HepG2 (cell line): ENCODE data around the gene NFATC2. TPM values are rescaled to one million over a fixed set of nuclear protein-coding genes. Genes with fewer than 3 reads are reported as not detected.

Experiments
- ATAC-seq: fragments of 200-7000 bp; cut with Tn5 transposase; 3 replicates; pipeline ENCODE4 v1.9.1; 2020; ENCODE audit warnings: mild to moderate bottlenecking, moderate library complexity
- BruUV-seq: library from RNA; stranded (reverse); fragments of 400-500 nt; replicated peaks from 2 replicates; lab custom pipeline; 2021; lab: Mats Ljungman, UMichigan
- CTCF ChIA-PET: fragments of 300-600 bp; formaldehyde crosslinking; extraction: SDS; loops from one replicate; lab custom pipeline; 2021; ENCODE audit warnings: low total read pairs, inconsistent platforms, low intra/inter-chr PET ratio; lab: Yijun Ruan, JAX
- POLR2A ChIA-PET: fragments of 350-600 bp; sonication (Branson Sonifier 250); formaldehyde crosslinking; loops from one replicate; lab custom pipeline; 2020; ENCODE audit warnings: antibody characterized with exemption, inconsistent platforms; lab: Yijun Ruan, JAX
- DNase-seq: peaks from one replicate; pipeline ENCODE4 v3.0.0-alpha.2; 2015; ENCODE audit warnings: low spot score
- FAIRE-seq: peaks from 3 replicates; lab custom pipeline; 2011; peaks lifted over from hg19 to GRCh38; lab: Jason Lieb, UNC
- H2AFZ ChIP-seq: one replicate; pipeline ENCODE4 v1.6.1; 2011; ENCODE audit warnings: low read length, inconsistent platforms
- H3K27ac ChIP-seq: fragments of 300-600 bp; 3 replicates; pipeline ENCODE4 v1.8.0; 2011; ENCODE audit warnings: mixed run types, mild to moderate bottlenecking, mixed read lengths, low read length, inconsistent platforms; ENCODE audit not compliant: insufficient read depth; ENCODE audit errors: extremely low read length
- H3K27me3 ChIP-seq, 2 experiments: fragments of 200-600 bp in 1 of 2; 2 replicates in 1 of 2; 3 replicates in 1 of 2; pipeline versions ENCODE4 v1.6.0 to v1.8.0; 2011; ENCODE audit warnings: low read length in 2 of 2, mild to moderate bottlenecking in 2 of 2, moderate library complexity in 2 of 2, inconsistent platforms in 1 of 2; ENCODE audit not compliant: insufficient read depth in 2 of 2, control insufficient read depth in 1 of 2
- H3K36me3 ChIP-seq, 2 experiments: fragments of 200-600 bp in 1 of 2; replicated peaks in 1 of 2; 2 replicates in 1 of 2; 3 replicates in 1 of 2; pipeline versions ENCODE4 v1.5.1 to v1.8.0; 2011; ENCODE audit warnings: low read length in 2 of 2, inconsistent platforms in 1 of 2; ENCODE audit not compliant: insufficient read depth in 2 of 2, control insufficient read depth in 1 of 2
- H3K4me1 ChIP-seq: 2 replicates; pipeline ENCODE4 v1.5.1; 2012; ENCODE audit warnings: low read length, inconsistent platforms; ENCODE audit not compliant: insufficient read depth
- H3K4me2 ChIP-seq: 2 replicates; pipeline ENCODE4 v1.6.0; 2011; ENCODE audit warnings: low read depth, low read length, inconsistent platforms
- H3K4me3 ChIP-seq, 3 experiments: fragments of 200-600 bp in 1 of 3; sonication (generic), shearing (Covaris generic) in 1 of 3; replicated peaks in 1 of 3; 2 replicates each; pipeline ENCODE4 v1.5.1; 2011 to 2016; ENCODE audit warnings: low read length in 3 of 3, inconsistent platforms in 2 of 3, low read depth in 2 of 3, mild to moderate bottlenecking in 2 of 3, control low read depth in 1 of 3, mixed read lengths in 1 of 3; ENCODE audit not compliant: insufficient read depth in 1 of 3
- H3K79me2 ChIP-seq: one replicate; pipeline ENCODE4 v1.6.1; 2011; ENCODE audit warnings: low read length, inconsistent platforms; ENCODE audit not compliant: insufficient read depth
- H3K9ac ChIP-seq: 2 replicates; pipeline ENCODE4 v1.6.0; 2011; ENCODE audit warnings: mild to moderate bottlenecking, low read depth, low read length, inconsistent platforms; ENCODE audit not compliant: insufficient read depth
- H3K9me3 ChIP-seq: 2 replicates; pipeline ENCODE4 v1.5.1; 2012; ENCODE audit warnings: mild to moderate bottlenecking, low read length
- H4K20me1 ChIP-seq: 2 replicates; pipeline ENCODE4 v1.6.0; 2011; ENCODE audit warnings: inconsistent platforms, mild to moderate bottlenecking, low read length, moderate library complexity; ENCODE audit not compliant: insufficient read depth
- LCORL ChIP-seq, 2 experiments: fragments of 450-650 bp in 1 of 2; sonication (generic) in 1 of 2; formaldehyde crosslinking in 1 of 2; IDR thresholded peaks; 2 replicates each; pipeline versions ENCODE4 v1.5.0 to v1.6.1; 2017 to 2020; ENCODE audit warnings: antibody characterized with exemption in 1 of 2, missing genetic modification reagents in 1 of 2
- RFX5 ChIP-seq: IDR thresholded peaks from 2 replicates; pipeline ENCODE4 v1.6.1; 2011; ENCODE audit warnings: low read depth, low read length, improper control_type of control experiment
- ZMAT3 ChIP-seq: sonication (generic); formaldehyde crosslinking; conservative IDR thresholded peaks from 2 replicates; pipeline ENCODE4 v1.7.0; 2021; ENCODE audit warnings: missing genetic modification reagents
- ZNF629 ChIP-seq: sonication (generic); formaldehyde crosslinking; conservative IDR thresholded peaks from 2 replicates; pipeline ENCODE4 v1.5.0; 2020; ENCODE audit warnings: missing genetic modification reagents
- WGBS: methylation state at CpG from one replicate; pipeline ENCODE4 v1.1.6; 2017; ENCODE audit warnings: low lambda C conversion rate; 5-methylcytosine and 5-hydroxymethylcytosine counted together
- in situ Hi-C: cut with HindIII; loops from 2 replicates; pipeline ENCODE4 v1.10.0; 2017; ENCODE audit warnings: low pct_unique_long_range_greater_than_20kb; ENCODE audit not compliant: extremely low pct_ligation_motif_present
- intact Hi-C: fragments of 100-400 bp; cut with micrococcal nuclease; formaldehyde crosslinking; loops from one replicate; pipeline ENCODE4 v1.10.0; 2022; ENCODE audit not compliant: unreplicated experiment
- polyA plus RNA-seq, 8 experiments: library from polyadenylated mRNA; depleted of rRNA in 3 of 8; stranded (reverse) in 7 of 8; unstranded in 1 of 8; fragments of >200 nt; fragmentation: Illumina TruSeq in 4 of 8; extraction: Trizol in 4 of 8; gene quantifications; 2 replicates each; pipeline versions ENCODE4 v1.2.1 to v1.2.3, GENCODE V29; 2011 to 2016; ENCODE audit warnings: low read depth in 4 of 8, missing spikeins in 1 of 8, mixed read lengths in 1 of 8; ENCODE audit not compliant: insufficient read depth in 1 of 8
- total RNA-seq, 5 experiments: library from RNA; depleted of rRNA; stranded (reverse); fragments of >200 nt; fragmentation: Illumina TruSeq; extraction: Trizol; gene quantifications; 2 replicates each; pipeline ENCODE4 v1.2.3, GENCODE V29; 2016; ENCODE audit warnings: low read depth in 1 of 5

Gene NFATC2
- total and polyA plus RNA-seq, 2 of the 13 experiments (the other 11 are each of a cell fraction or from before 2014, with no cell fraction given): 1.9 to 3.3 TPM

GRCh38 chr20:51417250-51418136, 125.0 kb downstream of the NFATC2 start:
- ChIA-PET POLR2A (no interaction called here), CTCF (no interaction called here)
- H3K4me3 ChIP-seq: no peak overlapping the region
- H3K9ac ChIP-seq: no peak overlapping the region
- WGBS: 95% methylated on average over 21 of the region's 21 CpGs
- no peak for FAIRE-seq
- H3K4me2 ChIP-seq: no peak overlapping the region
- H4K20me1 ChIP-seq: no peaks in the 10 kb centered on the region
- H3K9me3 ChIP-seq: no peaks in the 10 kb centered on the region
- no peak overlapping the region for H3K27ac ChIP-seq
- no peaks in the 10 kb centered on the region for H3K27me3 ChIP-seq
- no peak overlapping the region for H2AFZ ChIP-seq
- H3K4me1 ChIP-seq: peaks cover 9% of the 10 kb centered on the region
- no peak for ATAC-seq
- intact Hi-C loops: no loop called here
- no peak for DNase-seq
- BruUV-seq: no TSS peak
- in situ Hi-C loops: no loop called here
- TF ChIP-seq LCORL (IDR thresholded peaks at IDR 0.05) (0 out of 2 replicates have a peak, but pooled peaks have one; percentile 35), LCORL (CRISPR knock-in tag; IDR thresholded peaks at IDR 0.05) (no peak), RFX5 (no peak)
- no peaks in the 10 kb centered on the region for H3K79me2 ChIP-seq
- no peaks in the 10 kb centered on the region; a peak in 2 of 5 replicates for H3K36me3 ChIP-seq

- no peak overlapping the region for H3K9ac ChIP-seq
- intact Hi-C loops: no loop called here
- no peak overlapping the region for H3K27ac ChIP-seq
- H3K27me3 ChIP-seq: no peaks in the 10 kb centered on the region
- DNase-seq: no peak
- no peaks in the 10 kb centered on the region for H4K20me1 ChIP-seq
- POLR2A ChIA-PET: no interaction called here
- H2AFZ ChIP-seq: no peak overlapping the region
- TF ChIP-seq ZMAT3 (CRISPR knock-in tag): no peak
- peak; percentile 81 for TF ChIP-seq ZNF629 (CRISPR knock-in tag)
- TF ChIP-seq, all 625 proteins: peak for 1
- CTCF ChIA-PET: no interaction called here
- H3K9me3 ChIP-seq: no peaks in the 10 kb centered on the region
- H3K36me3 ChIP-seq: no peaks in the 10 kb centered on the region; a peak in 2 of 5 replicates
- BruUV-seq: no TSS peak
- WGBS: 96% methylated on average over 6 of the region's 6 CpGs
- H3K4me2 ChIP-seq: no peak overlapping the region
- H3K4me3 ChIP-seq: no peak overlapping the region
- peaks cover 15% of the 10 kb centered on the region for H3K4me1 ChIP-seq
- ATAC-seq: no peak
- no peak for FAIRE-seq
- in situ Hi-C loops: no loop called here
- no peaks in the 10 kb centered on the region for H3K79me2 ChIP-seq
Observed at GRCh38 chr20:51416532-51417249, 125.8 kb downstream of the NFATC2 start.
